Suprapubic skin (tissue), 3 donors: ENCODE measurements around the gene JAZF1.

Source experiments
- EP300 ChIP-seq: sonication (generic); formaldehyde crosslinking; IDR thresholded peaks from one replicate; pipeline ENCODE4 v1.6.1; 2017; ENCODE audit warnings: antibody characterized with exemption
- TF ChIP-seq, protein P1 (sequence below), 2 donors: fragments of 200-600 bp in 1 of 2; fragments of 450-650 bp in 1 of 2; sonication (generic) in 1 of 2; IDR thresholded peaks; one replicate each; pipeline ENCODE4 v1.5.1; 2016 to 2019; ENCODE audit warnings: antibody characterized with exemption in 2 of 2, mild to moderate bottlenecking in 1 of 2, moderate library complexity in 1 of 2

DNA sequence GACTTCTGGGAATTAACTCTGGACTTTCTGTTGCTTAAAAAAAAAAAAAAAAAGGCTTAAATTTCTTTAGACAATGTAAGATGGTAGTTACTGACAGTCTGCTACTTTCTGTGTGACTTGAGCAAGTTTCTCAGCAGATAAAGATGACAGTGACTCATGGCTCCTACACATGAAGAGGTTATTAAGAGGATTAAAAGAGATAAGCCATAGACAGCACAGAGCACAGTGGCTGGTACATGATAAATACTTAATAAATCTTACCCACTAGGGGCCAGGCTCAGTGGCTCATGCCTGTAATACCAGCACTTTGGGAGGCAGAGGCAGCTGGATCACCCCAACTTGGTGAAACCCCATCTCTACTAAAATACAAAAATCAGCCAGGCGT lies 174.8 kb downstream of the JAZF1 start:
- TF ChIP-seq, protein P1, sequence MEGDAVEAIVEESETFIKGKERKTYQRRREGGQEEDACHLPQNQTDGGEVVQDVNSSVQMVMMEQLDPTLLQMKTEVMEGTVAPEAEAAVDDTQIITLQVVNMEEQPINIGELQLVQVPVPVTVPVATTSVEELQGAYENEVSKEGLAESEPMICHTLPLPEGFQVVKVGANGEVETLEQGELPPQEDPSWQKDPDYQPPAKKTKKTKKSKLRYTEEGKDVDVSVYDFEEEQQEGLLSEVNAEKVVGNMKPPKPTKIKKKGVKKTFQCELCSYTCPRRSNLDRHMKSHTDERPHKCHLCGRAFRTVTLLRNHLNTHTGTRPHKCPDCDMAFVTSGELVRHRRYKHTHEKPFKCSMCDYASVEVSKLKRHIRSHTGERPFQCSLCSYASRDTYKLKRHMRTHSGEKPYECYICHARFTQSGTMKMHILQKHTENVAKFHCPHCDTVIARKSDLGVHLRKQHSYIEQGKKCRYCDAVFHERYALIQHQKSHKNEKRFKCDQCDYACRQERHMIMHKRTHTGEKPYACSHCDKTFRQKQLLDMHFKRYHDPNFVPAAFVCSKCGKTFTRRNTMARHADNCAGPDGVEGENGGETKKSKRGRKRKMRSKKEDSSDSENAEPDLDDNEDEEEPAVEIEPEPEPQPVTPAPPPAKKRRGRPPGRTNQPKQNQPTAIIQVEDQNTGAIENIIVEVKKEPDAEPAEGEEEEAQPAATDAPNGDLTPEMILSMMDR (IDR thresholded peaks at IDR 0.05) = no peak
- no peak for TF ChIP-seq EP300
